Keratinocyte (primary cell): Measurements from ENCODE around the gene ABI3. TPM values are rescaled to one million over a fixed set of nuclear protein-coding genes. Genes with fewer than 3 reads are reported as not detected.
A peak's percentile ranks its signal among the peaks of the same experiment; 100 is the strongest.

ENCODE experiments used
- DNase-seq: peaks from one replicate; pipeline ENCODE4 v3.0.0-alpha.2; 2011; ENCODE audit warnings: low read depth, missing footprints, low spot score
- FAIRE-seq: peaks from 2 replicates; lab custom pipeline; 2011; peaks lifted over from hg19 to GRCh38; lab: Jason Lieb, UNC
- H2AFZ ChIP-seq: 2 replicates; pipeline ENCODE4 v1.6.0; 2012; ENCODE audit warnings: low read length, control low read depth, inconsistent platforms; ENCODE audit not compliant: control insufficient read depth
- H3K27ac ChIP-seq: 2 replicates; pipeline ENCODE4 v1.5.1; 2011; ENCODE audit warnings: low read length; ENCODE audit not compliant: control insufficient read depth, insufficient read depth
- H3K27me3 ChIP-seq: 3 replicates; pipeline ENCODE4 v1.6.0; 2011; ENCODE audit warnings: low read length; ENCODE audit not compliant: control insufficient read depth, insufficient read depth; ENCODE audit errors: extremely low read depth
- H3K36me3 ChIP-seq, 2 experiments: 2 replicates in 1 of 2; 3 replicates in 1 of 2; pipeline ENCODE4 v1.5.1; 2011; ENCODE audit warnings: low read length in 2 of 2, mild to moderate bottlenecking in 1 of 2; ENCODE audit not compliant: control insufficient read depth in 2 of 2, insufficient read depth in 2 of 2; ENCODE audit errors: extremely low read depth in 1 of 2
- H3K4me1 ChIP-seq: 3 replicates; pipeline ENCODE4 v1.5.1; 2011; ENCODE audit warnings: low read length; ENCODE audit not compliant: control insufficient read depth, insufficient read depth; ENCODE audit errors: extremely low read depth
- H3K4me2 ChIP-seq: 3 replicates; pipeline ENCODE4 v1.6.0; 2011; ENCODE audit warnings: low read depth, low read length; ENCODE audit not compliant: control insufficient read depth, insufficient read depth; ENCODE audit errors: extremely low read depth
- H3K4me3 ChIP-seq, 3 experiments: fragments of 200-600 bp in 1 of 3; sonication (generic) in 1 of 3; 2 replicates in 2 of 3; 3 replicates in 1 of 3; pipeline ENCODE4 v1.5.1; 2011 to 2016; ENCODE audit warnings: low read length in 3 of 3, mild to moderate bottlenecking in 3 of 3, control low read depth in 2 of 3, inconsistent platforms in 1 of 3, low read depth in 1 of 3, mixed read lengths in 1 of 3, mixed run types in 1 of 3, moderate library complexity in 1 of 3; ENCODE audit not compliant: control insufficient read depth in 2 of 3, insufficient read depth in 2 of 3; ENCODE audit errors: extremely low read depth in 1 of 3
- H3K79me2 ChIP-seq: 2 replicates; pipeline ENCODE4 v1.6.0; 2012; ENCODE audit warnings: low read length; ENCODE audit not compliant: control insufficient read depth, insufficient read depth
- H3K9ac ChIP-seq: 3 replicates; pipeline ENCODE4 v1.6.0; 2011; ENCODE audit warnings: low read length; ENCODE audit not compliant: control insufficient read depth, insufficient read depth; ENCODE audit errors: extremely low read depth
- H3K9me1 ChIP-seq: 3 replicates; pipeline ENCODE4 v1.6.0; 2011; ENCODE audit warnings: low read length; ENCODE audit not compliant: control insufficient read depth, insufficient read depth; ENCODE audit errors: extremely low read depth
- H3K9me3 ChIP-seq: 2 replicates; pipeline ENCODE4 v1.5.1; 2012; ENCODE audit warnings: low read depth, low read length; ENCODE audit not compliant: control insufficient read depth
- H4K20me1 ChIP-seq: 3 replicates; pipeline ENCODE4 v1.6.0; 2011; ENCODE audit warnings: low read length; ENCODE audit not compliant: control insufficient read depth, insufficient read depth; ENCODE audit errors: extremely low read depth
- EZH2 ChIP-seq: IDR thresholded peaks from one replicate; pipeline ENCODE4 v1.6.1; 2012; ENCODE audit warnings: inconsistent platforms, mild to moderate bottlenecking, low read length, moderate library complexity
- dilution Hi-C: fragments of 300-500 bp; cut with MboI; formaldehyde crosslinking; loops from one replicate; pipeline ENCODE4 v1.7.0; 2020; ENCODE audit warnings: low sequenced_read_pairs; ENCODE audit not compliant: extremely low pct_ligation_motif_present
- polyA plus RNA-seq, 5 experiments: library from polyadenylated mRNA; depleted of rRNA in 3 of 5; stranded (reverse) in 3 of 5; stranded (forward) in 1 of 5; unstranded in 1 of 5; fragments of >200 nt; gene quantifications; 1 replicate in 1 of 5; 2 replicates in 3 of 5; 3 replicates in 1 of 5; pipeline versions ENCODE4 v1.2.1 to v1.2.3, GENCODE V29; 2011 to 2012; ENCODE audit warnings: missing spikeins in 2 of 5, low read depth in 1 of 5, low replicate concordance in 1 of 5
- TF ChIP-seq, protein P1 (sequence below), 3 experiments: IDR thresholded peaks in 1 of 3; conservative IDR thresholded peaks in 1 of 3; optimal IDR thresholded peaks in 1 of 3; 2 replicates in 2 of 3; 3 replicates in 1 of 3; pipeline versions ENCODE3 to v1.5.1; 2011; ENCODE audit warnings: low read length in 3 of 3, mild to moderate bottlenecking in 3 of 3, moderate library complexity in 2 of 3, control low read depth in 1 of 3, inconsistent platforms in 1 of 3; ENCODE audit not compliant: insufficient read depth in 2 of 3; ENCODE audit errors: extremely low read depth in 1 of 3

The ABI3 gene
- polyA plus RNA-seq, 1 donor (not counting 4 experiments of a cell fraction or from before 2014, with no cell fraction given) = not detected

DNA sequence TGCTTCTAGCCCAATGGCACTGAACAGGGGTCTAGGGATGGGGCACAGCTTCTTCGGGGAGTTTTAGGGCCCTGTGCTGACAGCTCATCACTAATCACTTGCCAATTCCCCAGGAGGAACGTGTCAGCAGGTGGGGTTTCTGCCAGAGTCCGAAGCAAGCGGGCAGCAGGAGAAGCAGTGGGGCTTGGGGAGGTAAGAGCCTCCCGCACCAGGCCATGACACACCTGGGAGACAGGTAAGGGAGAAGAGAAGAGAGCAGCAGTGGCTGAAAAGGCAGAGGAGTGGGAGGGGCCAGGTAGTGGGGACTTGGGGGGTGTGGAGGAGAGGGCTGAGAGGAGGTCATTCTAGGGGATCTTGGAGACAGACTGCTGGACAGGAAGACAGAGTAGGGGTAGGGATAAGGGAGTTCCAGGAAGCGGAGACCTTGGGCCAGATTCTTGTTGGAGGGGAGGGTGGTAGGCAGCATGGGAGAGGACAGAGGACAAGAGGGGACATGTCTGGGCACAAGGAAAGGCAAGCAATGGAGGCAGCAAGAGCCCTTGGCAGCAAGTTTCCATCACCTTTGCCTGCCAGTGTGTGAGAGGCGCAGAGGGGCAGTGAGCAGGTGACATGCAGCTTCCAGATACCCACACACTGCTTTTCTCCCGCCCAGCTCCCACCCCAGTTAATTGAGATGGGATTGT lies 15.2 kb downstream of the ABI3 start:
- H3K4me3 ChIP-seq = no peak overlapping the region
- no peak overlapping the region for H3K27ac ChIP-seq
- TF ChIP-seq, protein P1, sequence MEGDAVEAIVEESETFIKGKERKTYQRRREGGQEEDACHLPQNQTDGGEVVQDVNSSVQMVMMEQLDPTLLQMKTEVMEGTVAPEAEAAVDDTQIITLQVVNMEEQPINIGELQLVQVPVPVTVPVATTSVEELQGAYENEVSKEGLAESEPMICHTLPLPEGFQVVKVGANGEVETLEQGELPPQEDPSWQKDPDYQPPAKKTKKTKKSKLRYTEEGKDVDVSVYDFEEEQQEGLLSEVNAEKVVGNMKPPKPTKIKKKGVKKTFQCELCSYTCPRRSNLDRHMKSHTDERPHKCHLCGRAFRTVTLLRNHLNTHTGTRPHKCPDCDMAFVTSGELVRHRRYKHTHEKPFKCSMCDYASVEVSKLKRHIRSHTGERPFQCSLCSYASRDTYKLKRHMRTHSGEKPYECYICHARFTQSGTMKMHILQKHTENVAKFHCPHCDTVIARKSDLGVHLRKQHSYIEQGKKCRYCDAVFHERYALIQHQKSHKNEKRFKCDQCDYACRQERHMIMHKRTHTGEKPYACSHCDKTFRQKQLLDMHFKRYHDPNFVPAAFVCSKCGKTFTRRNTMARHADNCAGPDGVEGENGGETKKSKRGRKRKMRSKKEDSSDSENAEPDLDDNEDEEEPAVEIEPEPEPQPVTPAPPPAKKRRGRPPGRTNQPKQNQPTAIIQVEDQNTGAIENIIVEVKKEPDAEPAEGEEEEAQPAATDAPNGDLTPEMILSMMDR (optimal IDR thresholded peaks at IDR 0.05 in 1 of 3, IDR thresholded peaks at IDR 0.05 in 1 of 3, conservative IDR thresholded peaks at IDR 0.05 in 1 of 3; ENCODE audit: extremely low read depth in 1 of 3, insufficient read depth in 2 of 3, low read length in 3 of 3) = no peak
- peak; percentile 9 for TF ChIP-seq EZH2
- no peak overlapping the region for H2AFZ ChIP-seq
- H3K4me2 ChIP-seq = no peak overlapping the region
- H3K9me1 ChIP-seq = no peaks in the 10 kb centered on the region
- H4K20me1 ChIP-seq = no peaks in the 10 kb centered on the region
- H3K79me2 ChIP-seq = no peaks in the 10 kb centered on the region
- peaks cover 9% of the 10 kb centered on the region for H3K4me1 ChIP-seq
- no peaks in the 10 kb centered on the region for H3K36me3 ChIP-seq
- no peak for DNase-seq
- no peaks in the 10 kb centered on the region for H3K9me3 ChIP-seq
- FAIRE-seq = no peak
- H3K9ac ChIP-seq = no peak overlapping the region
- H3K27me3 ChIP-seq = peaks cover 68% of the 10 kb centered on the region
- dilution Hi-C loops = no loop called here

DNA sequence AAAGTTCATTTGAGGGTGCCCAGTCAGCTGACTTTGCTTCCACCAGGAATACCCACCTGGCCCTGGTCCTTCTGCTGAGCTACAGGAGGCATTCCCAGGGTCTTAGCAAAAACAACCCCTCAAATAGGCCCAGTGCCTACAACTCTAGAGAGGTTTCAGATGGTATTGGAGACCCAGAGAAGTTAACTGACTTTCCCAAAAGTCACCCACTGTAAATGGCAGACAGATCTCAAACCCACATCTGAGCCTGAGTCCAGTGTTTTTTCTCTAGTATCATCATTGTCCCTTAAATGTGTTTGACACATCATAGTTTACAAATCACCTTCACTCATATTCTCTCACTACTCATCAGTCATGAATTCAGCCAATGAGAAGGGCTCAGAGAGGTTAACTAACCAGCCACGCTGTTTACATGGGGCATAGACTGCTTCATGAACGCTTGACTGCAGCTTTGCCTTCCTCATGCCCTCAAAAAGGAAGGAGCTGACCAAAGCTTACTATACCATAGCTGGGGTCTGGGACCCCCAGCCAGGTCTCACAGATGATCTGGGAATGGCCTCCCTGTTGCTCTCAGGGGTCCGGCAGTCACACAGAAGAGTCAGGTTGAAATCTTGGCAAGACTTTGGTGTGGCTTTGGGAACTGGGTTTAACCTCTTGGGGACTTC lies 16.4 kb downstream of the ABI3 start:
- Histone ChIP-seq H3K4me1 (peaks cover 12% of the 10 kb centered on the region), H3K27ac (no peak overlapping the region), H2AFZ (no peak overlapping the region), H4K20me1 (no peaks in the 10 kb centered on the region), H3K4me2 (no peak overlapping the region), H3K9me1 (no peaks in the 10 kb centered on the region), H3K27me3 (peaks cover 79% of the 10 kb centered on the region), H3K36me3 (no peaks in the 10 kb centered on the region), H3K9ac (no peak overlapping the region), H3K79me2 (no peaks in the 10 kb centered on the region), H3K4me3 (no peak overlapping the region), H3K9me3 (no peaks in the 10 kb centered on the region)
- FAIRE-seq (no peak), DNase-seq (no peak)
- TF ChIP-seq, protein P1 (optimal IDR thresholded peaks at IDR 0.05 in 1 of 3, IDR thresholded peaks at IDR 0.05 in 1 of 3, conservative IDR thresholded peaks at IDR 0.05 in 1 of 3; ENCODE audit: extremely low read depth in 1 of 3, insufficient read depth in 2 of 3, low read length in 3 of 3) = no peak
- TF ChIP-seq EZH2 = no peak
- dilution Hi-C loops = no loop called here
